RWPE1 (cell line): Measurements from ENCODE around the gene F12.
A peak's percentile ranks its signal among the peaks of the same experiment; 100 is the strongest.

Source experiments
- CTCF ChIA-PET: fragments of 350-600 bp; sonication (Branson Sonifier 250); formaldehyde crosslinking; extraction: SDS; loops from one replicate; lab custom pipeline; 2021; lab: Yijun Ruan, JAX
- POLR2A ChIA-PET: fragments of 400-600 bp; formaldehyde crosslinking; extraction: SDS; loops from one replicate; lab custom pipeline; 2020; ENCODE audit warnings: antibody characterized with exemption; ENCODE audit not compliant: low non-redundant PET; lab: Yijun Ruan, JAX
- DNase-seq: peaks from one replicate; pipeline ENCODE4 v3.0.0; 2012; ENCODE audit warnings: low spot score
- H3K27ac ChIP-seq: fragments of 450-650 bp; 2 replicates; pipeline ENCODE4 v1.5.1; 2017
- TF ChIP-seq, protein P1 (sequence below): fragments of 450-650 bp; conservative IDR thresholded peaks from 2 replicates; pipeline ENCODE4 v1.5.1; 2017; ENCODE audit warnings: low read depth, mild to moderate bottlenecking

Gene F12

DNA sequence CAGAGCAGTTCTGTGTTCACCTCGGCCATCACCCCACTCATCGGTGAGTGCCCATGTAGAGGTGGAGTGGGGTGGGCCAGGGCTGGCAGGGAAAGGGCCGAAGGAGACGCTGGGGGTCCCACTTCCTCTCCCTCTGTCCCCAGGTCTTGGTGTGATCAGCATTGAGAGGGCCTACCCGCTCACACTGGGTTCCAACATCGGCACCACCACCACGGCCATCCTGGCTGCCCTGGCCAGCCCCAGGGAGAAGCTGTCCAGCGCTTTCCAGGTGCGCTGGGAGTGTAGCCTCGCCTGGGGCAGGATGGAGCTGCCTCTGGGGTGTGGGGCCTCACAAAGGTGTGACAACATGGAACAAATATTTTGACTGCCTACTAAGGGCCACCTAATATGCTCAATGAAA, 12.6 kb downstream of the F12 start:
- DNase-seq = no peak
- CTCF ChIA-PET = interaction anchor here (0.6 kb wide), 1 partner anchor 39 kb away, joined by 4 read pairs; no protein-coding TSS in a partner anchor
- POLR2A ChIA-PET = no interaction called here
- H3K27ac ChIP-seq = no peak overlapping the region
- TF ChIP-seq, protein P1, sequence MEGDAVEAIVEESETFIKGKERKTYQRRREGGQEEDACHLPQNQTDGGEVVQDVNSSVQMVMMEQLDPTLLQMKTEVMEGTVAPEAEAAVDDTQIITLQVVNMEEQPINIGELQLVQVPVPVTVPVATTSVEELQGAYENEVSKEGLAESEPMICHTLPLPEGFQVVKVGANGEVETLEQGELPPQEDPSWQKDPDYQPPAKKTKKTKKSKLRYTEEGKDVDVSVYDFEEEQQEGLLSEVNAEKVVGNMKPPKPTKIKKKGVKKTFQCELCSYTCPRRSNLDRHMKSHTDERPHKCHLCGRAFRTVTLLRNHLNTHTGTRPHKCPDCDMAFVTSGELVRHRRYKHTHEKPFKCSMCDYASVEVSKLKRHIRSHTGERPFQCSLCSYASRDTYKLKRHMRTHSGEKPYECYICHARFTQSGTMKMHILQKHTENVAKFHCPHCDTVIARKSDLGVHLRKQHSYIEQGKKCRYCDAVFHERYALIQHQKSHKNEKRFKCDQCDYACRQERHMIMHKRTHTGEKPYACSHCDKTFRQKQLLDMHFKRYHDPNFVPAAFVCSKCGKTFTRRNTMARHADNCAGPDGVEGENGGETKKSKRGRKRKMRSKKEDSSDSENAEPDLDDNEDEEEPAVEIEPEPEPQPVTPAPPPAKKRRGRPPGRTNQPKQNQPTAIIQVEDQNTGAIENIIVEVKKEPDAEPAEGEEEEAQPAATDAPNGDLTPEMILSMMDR = no peak

DNA sequence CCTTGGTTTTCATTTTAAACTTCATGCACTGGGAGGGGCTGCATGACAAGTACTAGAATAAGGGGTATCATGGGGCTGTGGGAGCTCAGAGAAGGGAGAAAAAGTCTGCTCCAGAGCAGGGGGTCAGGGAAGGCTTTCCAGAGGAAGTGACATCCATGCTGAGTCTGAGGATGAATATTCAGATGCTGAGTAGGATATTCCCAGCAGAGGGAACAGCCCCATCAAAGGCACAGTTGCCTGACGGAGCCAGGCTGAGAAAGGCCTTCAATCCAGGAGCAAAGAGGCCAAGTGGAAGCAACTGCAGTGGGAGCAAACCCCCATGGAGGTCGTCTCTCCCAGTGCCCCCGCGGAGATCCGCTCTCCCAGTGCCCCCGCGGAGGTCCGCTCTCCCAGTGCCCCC, 13.3 kb downstream of the F12 start:
- TF ChIP-seq, protein P1 = no peak
- no peak overlapping the region for H3K27ac ChIP-seq
- ChIA-PET CTCF (no interaction called here), POLR2A (no interaction called here)
- DNase-seq = no peak

DNA sequence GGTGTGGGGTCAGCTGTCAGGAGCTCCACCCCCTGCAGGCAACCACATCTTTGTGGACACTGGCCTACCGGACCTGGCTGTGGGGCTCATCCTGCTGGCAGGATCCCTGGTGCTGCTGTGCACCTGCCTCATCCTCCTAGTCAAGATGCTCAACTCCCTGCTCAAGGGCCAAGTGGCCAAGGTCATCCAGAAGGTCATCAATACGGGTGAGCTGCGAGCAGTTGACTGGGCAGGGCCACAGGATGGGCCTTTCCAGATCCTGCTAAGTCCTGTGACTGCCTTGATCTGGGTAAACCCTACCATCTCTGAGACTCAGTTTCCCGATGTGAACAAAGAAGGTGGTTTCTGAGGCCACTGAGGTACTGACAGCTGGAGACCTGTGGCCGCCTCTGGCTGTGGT, 15.4 kb downstream of the F12 start:
- ChIA-PET CTCF (interaction anchor here (0.9 to 7.4 kb wide), 2 partner anchors 10 to 62 kb away, joined by 3 to 162 read pairs; partner anchors contain the start of gene PFN3), POLR2A (no interaction called here)
- TF ChIP-seq, protein P1 = no peak
- no peak overlapping the region for H3K27ac ChIP-seq
- DNase-seq = no peak

DNA sequence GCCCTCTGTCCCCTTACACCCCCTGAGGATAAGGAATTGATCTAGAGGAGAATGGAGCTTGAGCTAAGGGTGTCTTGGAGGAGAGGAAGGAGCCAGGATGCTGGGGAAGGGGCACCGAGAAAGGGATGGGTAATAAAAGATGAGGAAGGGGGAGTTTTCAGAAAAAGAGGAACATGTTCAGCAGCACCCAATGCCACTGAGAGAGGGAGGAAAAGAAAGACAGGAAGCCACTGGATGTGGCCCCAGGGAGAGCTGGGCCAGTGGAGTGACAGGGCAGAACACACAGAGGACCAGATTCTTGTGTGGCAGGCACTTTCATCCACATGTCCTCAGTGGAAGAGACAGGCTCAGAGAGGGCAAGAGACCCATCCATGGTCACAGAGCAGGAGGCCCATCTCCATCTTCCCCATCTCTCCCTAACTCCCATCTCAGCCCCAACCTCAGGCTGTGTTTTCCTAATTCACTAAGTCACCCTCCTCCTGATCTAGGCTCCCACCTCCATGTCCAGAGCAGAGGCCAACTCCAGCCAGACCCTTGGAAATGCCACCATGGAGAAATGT, 16.1 kb downstream of the F12 start:
- POLR2A ChIA-PET = no interaction called here
- TF ChIP-seq, protein P1 = no peak
- no peak overlapping the region for H3K27ac ChIP-seq
- CTCF ChIA-PET = interaction anchor here (0.6 to 7.4 kb wide), 2 partner anchors 10 to 108 kb away, joined by 3 to 162 read pairs; partner anchors contain the start of gene PFN3
- DNase-seq = no peak

DNA sequence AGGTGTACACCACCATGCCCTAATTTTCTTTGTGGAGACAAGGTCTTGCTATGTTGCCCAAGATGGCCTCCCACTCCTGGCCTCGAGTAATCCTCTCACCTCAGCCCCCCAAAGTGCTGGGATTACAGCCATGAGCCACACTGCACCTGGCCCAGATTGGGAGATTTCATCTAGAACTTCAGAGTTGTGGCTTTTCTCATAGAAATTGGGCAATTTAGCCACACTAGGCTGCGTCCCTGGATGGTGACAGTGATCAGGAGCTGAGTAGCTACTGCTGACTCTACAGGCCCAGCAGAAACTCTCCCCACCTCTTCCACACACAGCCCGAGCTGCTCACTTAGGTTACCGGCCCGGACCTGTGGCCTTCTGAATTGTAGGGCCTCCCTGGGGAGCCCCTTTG, 16.6 kb downstream of the F12 start:
- TF ChIP-seq, protein P1 = no peak
- ChIA-PET POLR2A (no interaction called here), CTCF (interaction anchor here (1.0 to 7.4 kb wide), 2 partner anchors 11 to 63 kb away, joined by 3 to 162 read pairs; partner anchors contain the start of gene PFN3)
- no peak overlapping the region for H3K27ac ChIP-seq
- DNase-seq = no peak

DNA sequence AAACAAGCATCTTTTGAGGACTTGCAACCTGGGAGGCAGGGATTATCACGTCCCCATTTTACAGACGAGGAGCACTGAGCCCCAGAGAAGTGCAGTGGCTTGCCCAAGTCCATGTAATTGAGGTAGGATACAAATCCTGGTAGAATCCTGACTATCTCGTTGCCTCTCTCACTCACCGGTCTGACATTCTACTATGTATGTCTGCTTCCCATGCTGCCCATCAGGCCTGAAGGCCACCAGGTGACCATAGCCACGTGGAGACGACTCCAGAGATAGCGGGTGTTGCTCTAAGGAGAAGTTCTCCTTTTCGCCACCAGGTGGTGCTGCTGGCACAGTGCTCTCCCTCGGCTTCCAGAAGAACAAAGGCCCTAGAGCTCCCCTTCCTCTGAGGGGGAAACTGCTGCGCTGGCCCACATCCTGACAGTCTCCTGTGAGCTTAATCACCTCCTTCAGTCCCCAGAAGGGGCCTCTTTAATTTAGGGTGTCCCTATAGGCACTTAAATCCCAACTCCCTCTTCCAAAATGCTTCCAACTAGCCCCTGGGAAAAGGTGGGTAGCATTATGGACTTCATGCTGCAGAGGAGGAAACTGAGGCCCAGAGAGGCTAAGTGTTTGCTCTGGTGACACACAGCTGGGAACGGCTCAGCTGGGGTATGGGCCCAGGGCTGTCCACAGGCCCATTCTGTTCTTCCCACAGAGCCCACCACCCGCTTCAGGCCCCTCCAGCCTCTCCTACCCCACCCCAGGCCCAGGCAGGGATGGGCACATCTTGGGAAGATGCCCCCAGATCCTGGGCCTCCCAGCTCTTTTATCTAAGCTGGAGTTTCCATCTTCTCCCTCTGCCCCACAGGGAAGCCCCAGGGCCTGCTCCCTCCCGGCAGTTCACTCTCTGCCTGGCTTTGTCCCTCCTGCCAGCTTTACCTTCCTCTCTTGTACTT, 18.7 kb downstream of the F12 start:
- POLR2A ChIA-PET = interaction anchor here (0.9 to 2.5 kb wide), 4 partner anchors 12 to 88 kb away, joined by 4 to 15 read pairs (median 6); no protein-coding TSS in a partner anchor
- DNase-seq = peak; percentile 94
- peak overlapping the region; percentile 99 for H3K27ac ChIP-seq
- TF ChIP-seq, protein P1 = peak; percentile 98
- CTCF ChIA-PET = interaction anchor here (0.5 to 7.4 kb wide), 27 partner anchors 12 to 851 kb away, joined by 3 to 162 read pairs (median 5); partner anchors contain the start of genes PDLIM7 and PFN3
